Heart right ventricle (tissue), 16 donors: ENCODE measurements around the gene MTNR1B. TPM values are rescaled to one million over a fixed set of nuclear protein-coding genes. Genes with fewer than 3 reads are reported as not detected.

Experiments
- ATAC-seq, 8 donors: fragments of 200-7000 bp; cut with Tn5 transposase; one replicate each; pipeline ENCODE4 v1.9.1; 2020; ENCODE audit warnings: mild to moderate bottlenecking in 8 of 8, moderate library complexity in 8 of 8, moderate number of reproducible peaks in 1 of 8
- DNase-seq, 2 donors: peaks; one replicate each; pipeline ENCODE4 v3.0.0-alpha.2; 2020
- H3K27ac ChIP-seq, 10 donors: fragments of 200-600 bp; sonication (generic) in 2 of 10; one replicate each; pipeline versions ENCODE4 v1.5.0 to v1.8.0; 2020 to 2022; ENCODE audit warnings: mild to moderate bottlenecking in 3 of 10
- H3K27me3 ChIP-seq, 7 donors: fragments of 200-600 bp; one replicate each; pipeline ENCODE4 v1.8.0; 2021 to 2022; ENCODE audit warnings: mild to moderate bottlenecking in 2 of 7
- H3K36me3 ChIP-seq, 9 donors: fragments of 200-600 bp; sonication (generic) in 1 of 9; one replicate each; pipeline versions ENCODE4 v1.5.0 to v1.8.0; 2020 to 2022; ENCODE audit warnings: mild to moderate bottlenecking in 2 of 9
- H3K4me1 ChIP-seq, 9 donors: fragments of 200-600 bp; sonication (generic) in 1 of 9; one replicate each; pipeline versions ENCODE4 v1.5.0 to v1.8.0; 2020 to 2022; ENCODE audit warnings: mild to moderate bottlenecking in 4 of 9
- H3K4me3 ChIP-seq, 10 donors: fragments of 200-600 bp; sonication (generic) in 2 of 10; one replicate each; pipeline versions ENCODE4 v1.5.0 to v1.8.0; 2020 to 2022; ENCODE audit warnings: mild to moderate bottlenecking in 7 of 10, moderate library complexity in 2 of 10
- H3K9me3 ChIP-seq, 11 donors: fragments of 200-600 bp in 10 of 11; sonication (generic) in 2 of 11; one replicate each; pipeline versions ENCODE4 v1.5.0 to v1.8.0; 2013 to 2022; ENCODE audit warnings: mild to moderate bottlenecking in 2 of 11, control low read depth in 1 of 11, moderate library complexity in 1 of 11
- CTCF ChIP-seq, 9 donors: fragments of 200-600 bp; sonication (generic) in 2 of 9; IDR thresholded peaks; one replicate each; pipeline versions ENCODE4 v1.5.0 to v1.8.0; 2021 to 2022; ENCODE audit warnings: antibody characterized with exemption in 9 of 9, mild to moderate bottlenecking in 5 of 9, moderate library complexity in 1 of 9
- WGBS, 2 donors: extraction: QIAGEN DNeasy Blood & Tissue Kit; methylation state at CpG; one replicate each; pipeline ENCODE4 v1.1.7; 2013; ENCODE audit warnings: inconsistent platforms in 1 of 2; 5-methylcytosine and 5-hydroxymethylcytosine counted together
- intact Hi-C, 10 donors: fragments of 100-400 bp; cut with DNase I; formaldehyde crosslinking; loops; one replicate each; pipeline versions ENCODE4 v1.11.1 to v1.14.2; 2022
- polyA plus RNA-seq, 2 donors: library from polyadenylated mRNA; stranded (reverse); fragments of 200-250 nt; gene quantifications; one replicate each; pipeline ENCODE4 v1.2.3, GENCODE V29; 2013
- total RNA-seq, 10 donors: library from RNA; stranded (reverse); fragmentation: NEBNext Ultra II Directional in 3 of 10; extraction: Animal tissue kit (Norgen Biotek cat#: 25700) in 3 of 10; gene quantifications; one replicate each; pipeline versions ENCODE4 v1.2.1 to v1.2.4, GENCODE V29; 2021 to 2023
- donor health status: Arrhythmogenic right ventricular cardiomyopathy.
- donor health status: ischemic (EF 13 %, LVEDD 7.1; RV severe dilation, severe dysfunction).
- donor health status: healthy with polysubstance abuse.
- donor health status: DM: no; HTN: yes; CAD: no.
- donor health status: DM: no; HTN: no; CAD: no.
- donor health status: ischemic (EF 25% LVEDD 6.9; RV normal size, moderate dysfunction).
- donor health status: ischemic (EF 25% LVEDD 5.7; RV mildly dilated, moderate dysfunction).
- donor health status: healthy.
- donor health status: DM: yes; HTN: yes; CAD: no.
- donor health status: Ischemic cardiomyopathy.
- donor health status: ischemic (EF 35%, LVEDD 5.7; RV mildly dilated, moderate dysfunction).
- donor health status: nonischemic (EF 11% LVEDD 7.7; RV severe dilation, severe dysfunction).
- donor health status: DM: yes; HTN: yes; CAD: no.
- donor health status: PGD.
- donor health status: ischemic (EF 29% LVEDD 5.4; RV normal size, mild dysfunction).
- donor health status: nonischemic (EF 23%, LVEDD 6.1; RV moderate dilation, normal function).

Gene MTNR1B
- total and polyA plus RNA-seq, 12 donors: not detected

GRCh38 chr11:92976681-92977080 is 7.2 kb downstream of the MTNR1B start:
- H3K27me3 ChIP-seq: peaks cover 0 to 20% (median 5%) of the 10 kb centered on the region in 7 donors
- H3K36me3 ChIP-seq: no peaks in the 10 kb centered on the region
- ATAC-seq: no peak
- H3K4me1 ChIP-seq: no peaks in the 10 kb centered on the region
- no peak for TF ChIP-seq CTCF (IDR thresholded peaks at IDR 0.05)
- no peak for DNase-seq
- no peak overlapping the region for H3K27ac ChIP-seq
- intact Hi-C loops: no loop called here
- H3K4me3 ChIP-seq: no peak overlapping the region
- no peaks in the 10 kb centered on the region for H3K9me3 ChIP-seq

- no peak overlapping the region for H3K27ac ChIP-seq
- DNase-seq: no peak
- intact Hi-C loops: no loop called here
- ATAC-seq: no peak
- WGBS, 2 donors: 74 to 82% methylated on average over 2 of the region's 2 CpGs
- H3K36me3 ChIP-seq: no peaks in the 10 kb centered on the region
- peaks cover 0 to 13% (median 5%) of the 10 kb centered on the region in 7 donors for H3K27me3 ChIP-seq
- no peaks in the 10 kb centered on the region for H3K9me3 ChIP-seq
- H3K4me3 ChIP-seq: no peak overlapping the region
- no peaks in the 10 kb centered on the region for H3K4me1 ChIP-seq
- no peak for TF ChIP-seq CTCF (IDR thresholded peaks at IDR 0.05)
Measured at GRCh38 chr11:92977401-92977800, 8.0 kb downstream of the MTNR1B start.

- no peak for TF ChIP-seq CTCF (IDR thresholded peaks at IDR 0.05)
- H3K9me3 ChIP-seq: no peaks in the 10 kb centered on the region
- no peaks in the 10 kb centered on the region for H3K4me1 ChIP-seq
- intact Hi-C loops: no loop called here
- 76 to 82% methylated on average over 7 of the region's 7 CpGs for WGBS, 2 donors
- peaks cover 0 to 3% (median 0%) of the 10 kb centered on the region in 7 donors for H3K27me3 ChIP-seq
- DNase-seq: peak; percentile 6 to 28
- H3K4me3 ChIP-seq: no peak overlapping the region
- peak in 1 of 8 donors; percentile 68 for ATAC-seq
- no peak overlapping the region for H3K27ac ChIP-seq
- no peaks in the 10 kb centered on the region for H3K36me3 ChIP-seq
Measured at GRCh38 chr11:92978271-92979111, 9.0 kb downstream of the MTNR1B start.

- Histone ChIP-seq H3K4me1 (no peaks in the 10 kb centered on the region), H3K36me3 (no peaks in the 10 kb centered on the region), H3K27ac (no peak overlapping the region), H3K9me3 (no peaks in the 10 kb centered on the region), H3K4me3 (no peak overlapping the region), H3K27me3 (peaks cover 0 to 3% (median 0%) of the 10 kb centered on the region in 7 donors)
- intact Hi-C loops: no loop called here
- TF ChIP-seq CTCF (IDR thresholded peaks at IDR 0.05): no peak
- DNase-seq (no peak), ATAC-seq (no peak)
- WGBS, 2 donors: 78 to 89% methylated on average over 1 of the region's 1 CpG
Measured at GRCh38 chr11:92979176-92979575, 9.7 kb downstream of the MTNR1B start.
